A673 (cell line): Measurements from ENCODE around the gene PSG2.
"Not testable (repeated sequence)": the region's sequence is repeated elsewhere in the genome, so short reads cannot be mapped to it uniquely, and the experiment has no call there.

Experiments
- EZH2 ChIP-seq: fragments of 200-600 bp; sonication (generic); IDR thresholded peaks from 2 replicates; pipeline ENCODE4 v1.6.1; 2017; ENCODE audit warnings: borderline replicate concordance, low read depth, mild to moderate bottlenecking, mixed read lengths, antibody characterized with exemption, low read length; ENCODE audit not compliant: poor library complexity, severe bottlenecking
- TF ChIP-seq, protein P1 (sequence below): fragments of 300-800, 200-600 bp; sonication (generic); conservative IDR thresholded peaks from 2 replicates; pipeline ENCODE4 v1.5.1; 2017; ENCODE audit warnings: low read depth, mild to moderate bottlenecking, antibody characterized with exemption, low read length, moderate library complexity, mixed read lengths

DNA sequence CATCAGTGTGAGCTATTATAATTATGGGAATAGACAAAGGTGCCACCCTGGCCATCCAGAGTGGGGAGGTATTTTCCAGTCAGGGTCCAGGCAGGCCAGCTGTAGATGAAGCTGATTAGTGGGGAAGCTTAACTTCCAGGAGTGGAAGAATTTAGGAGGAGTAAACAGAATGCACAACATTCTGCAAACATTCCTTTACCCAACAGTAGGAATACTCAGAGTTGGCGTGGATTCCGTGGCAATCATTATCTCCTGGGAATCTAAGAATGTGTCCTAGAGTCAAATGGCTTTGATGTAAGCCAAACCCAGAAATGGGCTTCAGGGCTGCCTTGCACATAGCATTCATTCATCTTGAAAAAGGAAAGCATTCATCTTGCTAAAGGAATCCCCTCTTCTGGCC, 23.0 kb downstream of the PSG2 start:
- TF ChIP-seq, protein P1, sequence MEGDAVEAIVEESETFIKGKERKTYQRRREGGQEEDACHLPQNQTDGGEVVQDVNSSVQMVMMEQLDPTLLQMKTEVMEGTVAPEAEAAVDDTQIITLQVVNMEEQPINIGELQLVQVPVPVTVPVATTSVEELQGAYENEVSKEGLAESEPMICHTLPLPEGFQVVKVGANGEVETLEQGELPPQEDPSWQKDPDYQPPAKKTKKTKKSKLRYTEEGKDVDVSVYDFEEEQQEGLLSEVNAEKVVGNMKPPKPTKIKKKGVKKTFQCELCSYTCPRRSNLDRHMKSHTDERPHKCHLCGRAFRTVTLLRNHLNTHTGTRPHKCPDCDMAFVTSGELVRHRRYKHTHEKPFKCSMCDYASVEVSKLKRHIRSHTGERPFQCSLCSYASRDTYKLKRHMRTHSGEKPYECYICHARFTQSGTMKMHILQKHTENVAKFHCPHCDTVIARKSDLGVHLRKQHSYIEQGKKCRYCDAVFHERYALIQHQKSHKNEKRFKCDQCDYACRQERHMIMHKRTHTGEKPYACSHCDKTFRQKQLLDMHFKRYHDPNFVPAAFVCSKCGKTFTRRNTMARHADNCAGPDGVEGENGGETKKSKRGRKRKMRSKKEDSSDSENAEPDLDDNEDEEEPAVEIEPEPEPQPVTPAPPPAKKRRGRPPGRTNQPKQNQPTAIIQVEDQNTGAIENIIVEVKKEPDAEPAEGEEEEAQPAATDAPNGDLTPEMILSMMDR: not testable (repeated sequence)
- TF ChIP-seq EZH2: not testable (repeated sequence)
